Activated CD4-positive, alpha-beta T cell treated with anti-CD3 and anti-CD28 coated beads, Interleukin-2, amount 50 U/mL, for 16 hours (primary cell): ENCODE data around the gene DAPL1.

Experiments used
- DNase-seq: peaks from one replicate; pipeline ENCODE4 v3.0.0-alpha.2; 2020

Gene DAPL1

DNA sequence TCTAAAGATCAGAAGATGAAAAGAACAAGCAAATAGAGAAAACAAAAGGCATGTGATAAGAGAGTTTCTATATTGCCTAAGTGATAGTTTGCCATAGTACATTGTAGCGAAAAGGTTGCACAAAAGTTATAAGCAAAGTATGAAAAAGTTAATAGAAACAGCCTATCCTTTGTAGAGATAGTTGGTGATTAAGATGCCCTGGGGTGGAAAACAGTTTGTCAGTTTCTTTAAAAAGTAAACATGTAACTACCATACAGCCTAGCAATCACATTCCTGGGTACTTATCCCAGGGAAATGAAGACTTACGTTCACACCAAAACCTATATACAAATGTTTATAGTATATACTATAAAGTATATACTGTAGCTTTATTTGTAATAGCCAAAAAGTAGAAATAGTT, 16.9 kb upstream of the DAPL1 start:
- no peak for DNase-seq

DNA sequence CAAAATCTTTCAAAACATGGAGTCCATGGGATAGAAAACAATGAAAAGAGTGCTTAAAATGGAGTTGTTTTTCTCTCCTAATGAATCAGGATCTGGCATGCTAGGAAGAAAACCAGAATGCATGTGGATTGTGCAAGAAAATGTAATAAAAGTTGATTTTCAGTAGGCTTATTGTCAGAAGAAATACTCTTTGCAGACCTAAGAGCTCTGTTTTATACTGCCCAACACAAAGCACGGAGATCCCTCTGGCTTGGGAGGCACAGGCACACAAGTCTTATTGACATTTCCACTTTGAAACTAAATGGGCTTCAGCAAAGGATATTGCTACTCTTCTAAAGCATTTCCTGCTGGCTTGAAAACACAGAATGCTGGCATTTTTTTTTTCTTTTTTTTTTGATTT, 15.5 kb upstream of the DAPL1 start:
- no peak for DNase-seq

DNA sequence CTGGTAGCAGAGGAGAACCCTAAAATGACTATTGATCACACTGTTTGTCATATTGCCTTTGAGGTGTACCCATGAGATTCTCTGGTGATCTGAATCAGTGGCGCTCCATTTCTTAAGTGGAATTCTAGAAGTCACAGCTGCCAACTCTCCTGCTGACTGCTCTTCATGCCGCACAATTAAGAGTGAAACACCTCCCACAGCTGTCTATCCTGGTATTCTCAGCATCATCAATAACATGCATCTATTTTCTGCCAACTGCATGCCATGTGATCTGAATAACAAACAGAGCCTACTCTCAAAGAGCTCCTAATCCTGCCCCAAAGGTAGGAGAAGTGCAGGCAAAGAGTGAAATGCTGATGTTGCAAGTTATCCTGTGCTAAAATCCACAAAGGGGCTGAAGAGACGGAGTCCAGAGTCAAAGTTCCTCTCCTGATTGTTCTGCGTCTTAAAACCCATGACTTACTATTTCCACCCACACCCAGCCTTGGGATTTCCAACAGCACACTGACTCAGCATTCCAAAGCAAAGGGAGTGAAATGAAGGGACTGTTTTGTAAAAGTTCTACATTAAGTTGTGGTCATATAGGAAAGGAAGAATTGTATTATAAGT, 13.7 kb upstream of the DAPL1 start:
- no peak for DNase-seq

DNA sequence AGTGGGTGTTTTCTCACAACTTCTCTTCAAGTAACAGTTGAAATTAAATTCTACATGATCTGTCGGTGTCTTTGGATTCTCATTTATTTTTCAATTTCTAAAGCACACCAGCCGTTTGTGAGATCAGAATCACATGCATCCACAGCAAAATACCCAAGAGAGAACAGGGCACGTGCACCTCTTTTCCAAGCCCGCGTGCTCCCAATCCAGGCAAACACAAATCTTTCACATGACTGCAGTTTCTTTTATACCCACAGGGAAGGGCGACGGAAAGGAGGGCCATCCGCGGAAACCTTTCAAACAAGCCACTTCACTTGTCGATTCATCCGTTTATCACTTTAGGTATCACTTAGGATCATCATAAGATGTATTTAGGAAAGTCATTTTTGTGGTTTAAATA, 13.0 kb upstream of the DAPL1 start:
- DNase-seq, result no peak

DNA sequence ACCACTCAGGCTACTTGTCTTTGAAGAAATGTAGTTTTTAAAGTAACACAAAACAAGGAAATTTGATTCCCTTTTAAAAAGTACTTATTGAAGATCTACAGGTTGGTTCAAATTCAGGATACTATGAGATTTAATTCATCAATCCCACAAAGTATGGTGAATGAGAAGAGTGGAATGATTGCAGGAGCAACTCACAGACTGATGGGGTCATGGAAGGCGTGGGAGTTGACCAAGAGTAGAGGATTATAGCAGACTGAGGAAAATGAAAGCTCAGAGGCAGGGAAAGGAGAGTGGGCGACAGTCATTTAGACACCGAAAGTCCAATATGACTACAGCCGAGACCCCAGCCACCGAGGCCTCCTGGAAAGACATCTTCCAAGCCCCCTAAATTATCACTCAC, 12.5 kb upstream of the DAPL1 start:
- no peak for DNase-seq

DNA sequence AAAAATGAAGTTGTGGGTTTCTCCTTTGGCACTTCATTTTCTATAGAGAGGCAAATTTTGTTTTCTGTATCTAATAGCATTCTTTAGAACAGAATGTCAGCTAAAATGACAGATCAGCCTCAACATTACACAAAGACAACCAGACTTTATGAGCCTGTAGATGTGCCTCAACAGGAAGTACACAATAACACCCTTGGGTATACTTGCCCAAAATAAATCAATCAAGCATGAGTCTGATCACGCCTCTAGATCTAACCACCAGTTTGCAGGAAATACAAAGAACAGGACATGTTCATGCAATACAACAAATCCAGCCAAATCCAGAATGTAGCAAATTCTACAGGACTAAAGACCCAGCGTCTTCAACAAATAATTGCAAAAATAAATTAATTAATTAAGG, 11.2 kb upstream of the DAPL1 start:
- DNase-seq, result no peak

DNA sequence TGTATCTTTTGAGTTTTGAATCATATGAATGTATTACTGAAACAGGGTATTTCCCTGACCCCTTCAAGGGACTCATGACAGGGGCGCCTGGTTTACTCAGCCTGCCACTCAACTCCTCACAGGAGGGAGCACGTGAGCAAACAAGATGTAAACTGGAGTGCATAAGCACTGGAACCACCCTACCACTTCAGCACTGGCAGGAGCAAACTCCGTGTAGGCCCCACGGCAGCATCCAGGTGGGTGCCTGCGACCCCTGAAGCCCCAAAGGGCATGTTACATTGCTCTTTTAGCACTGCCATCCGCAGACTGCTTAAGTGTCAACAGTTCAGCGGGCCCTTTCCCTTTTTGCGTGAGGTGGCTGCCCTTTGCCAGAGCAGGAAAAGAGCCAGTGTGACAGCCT, 8.2 kb upstream of the DAPL1 start:
- no peak for DNase-seq

DNA sequence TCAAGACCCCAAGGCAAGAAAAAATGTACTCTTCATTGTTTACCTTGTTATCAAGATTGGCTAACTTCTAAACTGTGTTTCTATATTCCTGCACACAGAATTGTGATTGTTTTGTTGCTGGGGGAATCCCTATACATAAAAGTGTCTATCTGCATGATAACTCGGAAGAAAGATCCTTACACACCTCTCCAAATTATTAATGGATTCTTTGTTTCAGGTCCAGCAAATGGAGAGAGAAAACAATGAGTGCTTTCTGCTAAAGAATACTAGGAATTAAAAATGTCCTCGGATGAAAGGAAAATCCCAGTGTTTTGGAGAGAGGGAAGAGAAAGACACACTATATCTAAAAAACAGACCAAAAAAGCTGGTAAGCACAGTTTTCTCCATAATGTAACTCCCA, 6.2 kb upstream of the DAPL1 start:
- no peak for DNase-seq

DNA sequence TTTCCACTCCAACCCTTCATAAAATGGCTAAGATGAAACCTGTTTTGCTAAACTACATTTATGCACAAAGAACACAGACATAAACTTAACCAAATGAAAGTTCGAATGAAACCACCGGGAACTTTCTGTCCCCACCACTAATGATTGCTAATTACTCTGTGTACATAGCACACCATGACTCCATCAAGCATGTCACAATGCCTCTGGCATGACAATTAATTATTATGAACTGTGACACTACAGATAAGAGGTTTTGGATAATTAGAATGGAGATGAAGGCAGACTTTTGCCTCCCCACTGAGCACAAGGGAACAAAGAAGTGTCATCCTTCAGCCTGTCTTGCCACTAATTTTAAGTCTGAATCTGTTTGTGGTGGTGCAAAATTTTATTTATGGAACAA, 1.5 kb downstream of the DAPL1 start:
- no peak for DNase-seq

DNA sequence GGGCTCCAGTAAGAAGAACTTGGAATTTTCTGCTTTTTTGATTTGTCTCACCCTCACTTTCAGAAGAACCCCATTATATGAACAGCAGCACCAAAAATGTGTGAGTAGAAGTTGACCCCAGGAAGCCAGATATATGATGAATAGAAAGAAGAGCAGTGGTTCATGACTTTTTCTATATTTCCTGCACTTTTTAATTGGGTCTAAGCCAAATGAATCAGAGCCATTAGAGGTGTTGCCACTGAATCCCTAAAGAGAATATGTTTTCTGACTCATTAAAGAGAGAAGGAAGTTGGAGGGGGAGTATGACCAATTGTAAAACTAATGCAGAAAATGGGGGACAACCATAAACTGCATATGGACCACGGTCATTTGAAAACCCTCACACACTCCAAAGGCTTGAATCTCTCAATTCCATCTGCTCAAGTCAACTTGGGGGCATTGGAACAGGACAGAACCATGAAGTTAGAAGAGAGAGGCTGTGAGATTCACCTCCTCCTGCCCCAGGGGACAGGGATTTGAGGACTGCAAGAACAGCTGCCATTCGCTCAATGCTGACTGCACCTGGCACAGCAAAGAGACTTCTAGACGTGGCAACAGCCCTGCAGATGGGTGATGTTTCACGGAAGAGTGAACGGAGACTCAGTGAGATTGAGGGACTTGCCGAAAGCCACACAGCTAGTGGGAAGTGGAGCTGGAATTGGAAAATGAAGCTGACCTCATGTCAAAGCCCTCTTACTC, 3.0 kb downstream of the DAPL1 start:
- DNase-seq, result no peak

DNA sequence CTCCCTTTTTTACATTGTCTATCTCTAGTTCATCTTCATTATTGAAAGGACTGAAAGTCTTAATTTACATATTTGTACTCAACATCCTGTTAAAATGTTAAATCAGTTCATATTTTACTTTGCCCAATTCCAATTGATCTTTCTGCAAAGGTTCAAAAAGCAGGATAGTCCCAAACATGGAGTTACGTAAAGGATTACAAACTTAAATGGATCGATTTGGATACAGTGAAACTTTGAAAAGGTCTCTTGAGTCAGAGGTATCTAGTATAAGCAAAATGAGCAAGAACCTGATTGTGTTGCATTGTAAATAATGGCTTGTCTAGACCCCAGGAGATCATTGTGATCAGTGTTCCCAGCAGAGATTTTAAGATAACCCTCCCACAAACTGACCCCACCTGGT, 4.1 kb downstream of the DAPL1 start:
- no peak for DNase-seq

DNA sequence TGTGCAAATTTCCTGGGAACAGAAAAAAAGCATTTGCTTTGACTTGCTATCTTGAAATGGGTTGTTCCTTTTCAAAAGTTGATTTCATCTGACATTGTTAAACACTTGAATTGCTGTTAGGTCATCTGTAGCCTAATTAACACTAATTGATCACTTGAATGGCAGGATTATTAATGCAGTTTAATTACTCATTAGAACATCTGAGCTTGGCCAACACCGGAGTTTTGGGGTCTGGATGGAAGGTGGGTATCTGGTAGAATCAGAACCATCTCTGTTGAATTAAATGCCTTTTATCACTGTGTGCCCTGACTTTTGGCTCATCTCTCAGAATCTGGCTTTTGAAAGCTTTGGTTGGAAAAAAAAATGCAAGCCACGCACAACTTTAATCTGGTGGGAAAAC, 8.4 kb downstream of the DAPL1 start:
- no peak for DNase-seq

DNA sequence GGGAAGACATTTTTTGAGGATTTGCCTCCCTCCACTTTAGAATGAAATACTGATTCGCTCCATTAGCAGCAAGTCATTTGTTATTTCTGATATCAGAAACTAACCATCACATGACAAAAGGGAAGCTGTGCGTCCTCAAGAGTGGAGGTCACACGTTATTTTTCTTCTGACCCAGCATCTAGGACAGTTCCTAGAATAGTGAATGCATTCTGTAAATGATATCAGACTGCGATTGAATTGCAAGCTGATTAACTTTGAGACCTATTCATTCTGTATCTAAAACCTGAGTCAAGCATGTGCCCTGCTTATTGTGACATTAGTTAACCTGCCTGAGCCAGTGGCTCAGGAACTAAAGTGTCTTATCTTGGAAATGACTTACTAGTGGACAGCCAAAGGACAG, 10.1 kb downstream of the DAPL1 start:
- no peak for DNase-seq

DNA sequence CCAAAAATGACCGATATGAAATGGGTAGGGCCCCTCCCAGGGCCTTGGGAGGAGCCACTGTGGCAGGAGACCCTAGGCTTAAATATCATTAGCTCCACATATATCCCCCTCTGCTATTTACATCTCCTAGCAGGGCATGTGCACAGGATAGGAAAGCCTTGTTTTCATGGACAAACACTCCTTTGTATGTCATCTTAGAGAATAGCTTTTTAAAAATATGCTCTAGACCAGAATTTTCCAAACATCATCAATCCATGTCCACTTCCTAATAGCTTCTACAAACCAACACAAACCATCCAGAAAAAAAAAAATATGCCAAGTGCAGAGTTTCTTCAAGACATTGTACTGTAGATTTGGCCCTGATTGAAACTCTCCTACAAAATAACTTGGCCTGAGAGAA, 10.8 kb downstream of the DAPL1 start:
- no peak for DNase-seq

DNA sequence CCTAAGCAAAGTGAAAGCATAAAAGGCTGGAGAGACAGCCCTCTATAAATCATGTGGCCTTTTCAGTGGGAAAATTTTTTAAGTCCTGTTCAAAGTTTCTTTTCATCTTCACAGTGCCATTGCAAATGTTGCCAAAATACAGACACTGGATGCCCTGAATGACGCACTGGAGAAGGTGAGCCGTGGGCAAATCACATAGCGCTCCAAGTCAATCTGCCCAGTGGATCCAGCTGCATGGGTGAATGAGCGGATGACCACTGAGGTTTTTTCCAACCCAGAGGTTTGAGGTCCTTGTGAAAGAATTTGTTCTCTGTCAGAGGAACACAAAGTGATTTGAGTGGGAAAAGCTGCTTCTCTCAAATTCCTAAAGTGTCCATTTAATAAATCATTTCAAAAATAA, 11.8 kb downstream of the DAPL1 start:
- DNase-seq, result no peak

DNA sequence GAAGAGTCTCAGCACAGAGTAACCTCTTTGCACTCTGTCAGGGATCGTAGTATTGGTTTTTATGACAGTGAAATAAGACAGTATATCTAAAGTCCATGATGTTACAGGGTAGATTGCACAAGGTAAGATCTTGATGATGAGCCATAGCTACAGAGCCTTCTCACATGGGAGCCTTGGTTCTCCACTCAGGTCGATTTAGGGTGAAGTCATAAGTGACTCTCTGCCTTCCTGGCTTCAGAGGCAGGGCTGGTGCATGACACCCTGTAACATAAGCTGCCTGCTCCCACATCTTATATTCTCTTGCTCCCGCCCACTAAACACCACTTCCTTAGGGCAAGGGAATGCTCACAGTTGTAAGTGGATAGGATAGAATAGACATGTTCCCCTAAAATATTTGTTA, 13.3 kb downstream of the DAPL1 start:
- DNase-seq, result no peak

DNA sequence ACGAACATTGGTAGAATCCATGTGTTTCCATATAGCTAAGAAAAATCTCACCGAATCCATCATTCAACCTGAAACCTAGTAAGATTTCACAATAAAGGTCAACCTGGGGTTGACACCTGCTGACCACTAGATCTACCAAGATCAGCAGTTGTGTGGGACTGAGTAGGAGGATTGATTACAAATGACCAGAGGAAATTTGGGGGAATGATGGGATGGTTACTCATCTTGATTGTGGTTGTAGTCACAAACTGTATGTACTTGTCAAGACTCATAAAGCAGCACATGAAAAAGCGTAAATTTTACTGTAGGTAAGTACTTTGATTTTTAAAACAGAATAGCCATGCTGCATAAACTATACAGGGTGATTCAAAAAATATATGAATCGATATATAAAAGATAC, 14.7 kb downstream of the DAPL1 start:
- no peak for DNase-seq

DNA sequence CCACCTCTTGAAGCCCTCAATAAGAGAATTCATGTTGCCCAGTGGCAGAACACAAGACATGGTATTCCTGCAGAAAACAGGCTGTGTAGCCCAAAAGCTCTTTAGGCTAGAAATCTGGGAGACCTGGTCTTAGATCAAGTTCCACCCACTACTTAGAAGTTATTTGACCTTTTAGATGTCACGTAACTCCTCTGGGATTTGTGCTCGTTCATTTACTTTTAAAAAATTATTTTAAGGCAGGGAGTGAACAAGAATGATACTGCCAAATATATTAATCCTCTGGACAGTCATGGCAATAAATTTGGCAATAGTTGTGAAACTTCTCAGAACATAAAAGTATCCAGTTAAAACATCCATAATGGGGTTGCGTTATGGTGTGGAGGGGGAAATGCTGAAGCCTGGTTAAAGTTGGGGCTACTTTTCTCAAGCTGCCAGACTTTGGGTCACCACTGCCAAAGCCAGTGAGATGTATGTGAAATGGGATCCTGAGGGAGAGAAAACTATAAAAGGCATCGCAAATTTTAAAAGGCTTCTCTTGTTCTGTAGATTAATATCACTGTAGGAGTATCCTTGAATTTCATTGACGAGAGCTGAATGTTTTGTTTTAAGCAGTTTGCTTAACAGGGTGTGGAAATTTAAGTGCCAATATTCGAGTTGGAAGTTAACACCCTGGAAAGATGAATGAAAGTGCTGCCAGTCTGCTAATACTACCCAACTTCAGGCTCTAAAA, 15.8 kb downstream of the DAPL1 start:
- no peak for DNase-seq

DNA sequence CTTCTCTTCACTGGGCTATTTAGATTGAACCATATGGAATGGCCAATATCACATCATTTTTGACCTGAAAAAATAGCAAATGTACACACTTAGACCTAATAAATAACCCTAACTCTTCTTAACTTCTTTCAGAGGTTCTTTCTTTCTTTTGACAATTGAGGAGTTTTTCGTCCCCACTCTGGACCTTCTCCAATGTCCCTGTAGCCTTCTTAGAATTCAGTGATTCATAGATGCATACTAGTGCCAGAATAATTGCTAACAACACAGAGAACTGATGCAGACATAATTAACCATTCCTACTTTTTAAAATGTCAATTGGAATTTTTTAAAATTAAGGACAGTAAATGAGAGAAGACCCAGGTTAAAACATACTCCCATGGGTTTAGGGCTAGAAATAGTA, 20.0 kb downstream of the DAPL1 start:
- DNase-seq, result no peak

DNA sequence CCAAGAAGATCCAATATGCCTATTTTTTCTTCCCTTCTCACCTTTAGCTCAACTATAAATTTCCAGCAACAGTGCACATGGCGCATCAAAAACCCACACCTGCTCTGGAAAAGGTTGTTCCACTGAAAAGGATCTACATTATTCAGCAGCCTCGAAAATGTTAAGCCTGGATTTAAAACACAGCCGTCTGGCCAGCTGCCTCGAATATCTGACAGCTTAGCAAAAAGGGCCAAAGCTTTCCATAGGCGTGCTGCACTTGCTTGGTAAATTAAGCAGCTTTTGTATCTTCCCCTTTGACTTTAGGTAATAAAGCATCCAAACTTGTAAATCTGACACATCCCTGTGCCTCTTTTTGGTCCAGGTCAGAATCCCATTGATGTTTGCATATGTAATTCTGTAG, 20.5 kb downstream of the DAPL1 start:
- DNase-seq, result no peak

DNA sequence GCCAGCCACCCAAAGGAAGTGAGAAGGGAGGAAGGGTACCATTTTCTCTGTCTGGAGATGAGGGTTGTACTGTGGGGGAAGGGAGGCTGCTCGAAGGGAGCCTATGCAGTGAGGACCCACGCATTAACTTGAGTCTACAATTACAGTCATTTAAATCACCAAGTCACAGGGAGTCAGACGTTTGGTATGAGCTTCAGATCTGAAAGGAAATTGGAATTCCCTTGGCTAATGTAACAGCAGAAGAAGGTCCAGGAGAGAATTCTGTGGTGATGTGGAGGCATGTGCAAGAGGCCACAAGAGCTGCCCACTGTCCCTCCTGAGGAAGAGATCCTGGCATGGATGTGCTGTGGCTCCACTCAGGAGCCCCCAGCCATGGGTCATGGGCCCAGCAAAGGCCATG, 22.5 kb downstream of the DAPL1 start:
- DNase-seq, result no peak

DNA sequence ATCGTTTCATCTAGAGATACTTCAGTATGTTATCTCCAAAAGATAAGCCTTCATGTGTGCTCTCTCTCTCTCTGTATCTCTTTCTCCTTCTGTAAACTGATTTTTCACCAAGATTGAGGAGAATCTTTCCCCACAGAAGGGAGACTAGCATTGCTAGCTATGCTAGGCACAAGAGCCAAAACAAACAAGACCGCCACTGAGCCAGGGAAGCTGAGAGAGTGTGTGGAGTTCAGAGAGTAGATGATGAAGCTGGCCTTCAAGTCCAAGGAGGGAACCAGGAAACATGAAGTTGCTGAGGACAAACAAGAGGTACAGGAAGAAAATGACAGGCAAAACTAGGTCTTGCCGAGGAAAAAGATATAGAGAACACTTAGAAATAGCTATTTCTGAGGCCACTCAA, 23.4 kb downstream of the DAPL1 start:
- DNase-seq, result no peak

DNA sequence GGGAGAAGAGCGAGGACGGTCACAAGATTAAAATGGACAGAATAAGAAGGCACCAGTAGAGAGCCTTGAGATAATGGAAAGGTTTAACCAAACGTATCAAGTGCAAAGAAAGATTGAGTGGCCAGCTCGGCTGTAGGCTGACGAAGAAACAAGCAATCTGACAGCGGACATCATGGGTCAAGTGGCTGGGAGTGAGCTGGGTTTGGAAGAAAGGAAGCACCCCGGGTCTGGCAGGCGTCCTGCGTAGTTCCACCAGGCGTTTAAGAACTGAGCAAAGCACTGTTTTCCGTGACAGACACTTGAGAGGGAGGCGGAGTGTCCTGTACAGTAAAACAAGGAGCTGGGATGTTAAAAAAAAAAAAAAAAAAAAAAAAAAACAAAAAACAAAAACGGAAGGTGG, 27.1 kb downstream of the DAPL1 start:
- no peak for DNase-seq

DNA sequence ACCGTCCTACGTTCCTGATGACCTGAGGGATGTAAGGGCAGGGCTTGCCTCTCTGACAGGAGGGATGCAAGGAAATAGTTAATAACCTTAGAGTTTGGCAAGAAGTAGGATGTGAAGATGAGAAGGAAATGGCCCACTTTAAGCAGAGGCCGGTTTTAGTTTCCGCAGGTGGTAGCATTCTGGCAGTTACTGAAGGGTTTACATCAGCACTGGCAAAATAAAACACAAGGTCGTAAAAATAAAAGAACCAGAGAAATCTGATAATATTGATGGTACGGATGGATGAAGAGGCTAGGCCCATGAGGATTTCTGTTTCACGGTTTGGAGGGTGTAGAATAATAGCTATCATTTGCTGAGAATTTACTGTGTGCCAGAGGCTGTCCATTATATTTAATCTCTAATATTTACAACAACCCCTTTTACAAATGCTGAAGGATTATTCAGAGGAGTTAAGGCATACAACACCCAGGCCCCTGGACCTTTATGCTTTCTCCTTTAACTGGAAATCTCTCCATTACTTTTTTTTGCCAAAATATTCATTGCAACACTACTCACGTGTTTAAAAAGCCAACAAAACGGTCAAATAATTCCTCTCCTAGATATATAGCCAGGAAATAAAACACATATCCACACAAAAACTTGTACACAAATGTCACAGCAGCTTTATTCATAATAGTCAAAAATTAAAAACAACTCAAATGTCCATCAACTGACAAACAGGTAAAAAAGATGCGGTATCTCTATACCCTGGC, 28.5 kb downstream of the DAPL1 start:
- no peak for DNase-seq
